GM23248 (cell line): ENCODE results near the gene SPRR1A. TPM values are rescaled to one million over a fixed set of nuclear protein-coding genes. Genes with fewer than 3 reads are reported as not detected.

Experiments
- DNase-seq: peaks from one replicate; pipeline ENCODE4 v3.0.0-alpha.2; 2015
- H2AFZ ChIP-seq: fragments of 200-600 bp; sonication (generic); 2 replicates; pipeline ENCODE4 v1.6.1; 2016; ENCODE audit warnings: antibody characterized with exemption
- H3F3A ChIP-seq: fragments of 200-600 bp; sonication (generic); 2 replicates; pipeline ENCODE4 v1.6.1; 2016; ENCODE audit warnings: mild to moderate bottlenecking, antibody characterized with exemption, mixed run types; ENCODE audit not compliant: insufficient read depth
- H3K27ac ChIP-seq: fragments of 200-600 bp; sonication (generic); 2 replicates; pipeline ENCODE4 v1.5.1; 2016; ENCODE audit warnings: mild to moderate bottlenecking
- H3K27me3 ChIP-seq: fragments of 200-600 bp; sonication (generic); replicated peaks from 2 replicates; pipeline ENCODE4 v1.6.1; 2016; ENCODE audit warnings: mild to moderate bottlenecking; ENCODE audit not compliant: insufficient read depth
- H3K36me3 ChIP-seq: fragments of 200-600 bp; sonication (generic); 2 replicates; pipeline ENCODE4 v1.6.1; 2016; ENCODE audit warnings: low read depth, mild to moderate bottlenecking
- H3K4me1 ChIP-seq: fragments of 200-600 bp; sonication (generic); 2 replicates; pipeline ENCODE4 v1.6.1; 2016; ENCODE audit warnings: mild to moderate bottlenecking; ENCODE audit not compliant: insufficient read depth
- H3K4me2 ChIP-seq: fragments of 200-600 bp; sonication (generic); one replicate; pipeline ENCODE4 v1.6.1; 2016; ENCODE audit warnings: mild to moderate bottlenecking; ENCODE audit not compliant: unreplicated experiment
- H3K4me3 ChIP-seq: fragments of 200-600 bp; sonication (generic); 2 replicates; pipeline ENCODE4 v1.5.1; 2016; ENCODE audit warnings: mild to moderate bottlenecking
- H3K79me2 ChIP-seq: fragments of 200-600 bp; sonication (generic); 2 replicates; pipeline ENCODE4 v1.6.1; 2016; ENCODE audit warnings: mild to moderate bottlenecking; ENCODE audit not compliant: insufficient read depth
- H3K9ac ChIP-seq: fragments of 200-600 bp; sonication (generic); 2 replicates; pipeline ENCODE4 v1.6.1; 2016; ENCODE audit warnings: mild to moderate bottlenecking
- H3K9me2 ChIP-seq: fragments of 200-600 bp; sonication (generic); 2 replicates; pipeline ENCODE4 v1.6.1; 2016; ENCODE audit warnings: mixed run types, mild to moderate bottlenecking, moderate library complexity; ENCODE audit not compliant: insufficient read depth
- H3K9me3 ChIP-seq: fragments of 200-600 bp; sonication (generic); one replicate; pipeline ENCODE4 v1.6.1; 2017; ENCODE audit warnings: low read depth
- H4K20me1 ChIP-seq: fragments of 200-600 bp; sonication (generic); 2 replicates; pipeline ENCODE4 v1.6.0; 2016; ENCODE audit not compliant: insufficient read depth
- EZH2 ChIP-seq: fragments of 200-600 bp; sonication (generic); IDR thresholded peaks from 2 replicates; pipeline ENCODE4 v1.6.1; 2018; ENCODE audit warnings: antibody characterized with exemption, mild to moderate bottlenecking; ENCODE audit not compliant: insufficient read depth, poor library complexity, severe bottlenecking
- EZH2phosphoT487 ChIP-seq: fragments of 200-600 bp; sonication (generic); IDR thresholded peaks from 2 replicates; pipeline ENCODE4 v1.6.1; 2018; ENCODE audit warnings: antibody characterized with exemption, moderate library complexity, mild to moderate bottlenecking, low read depth; ENCODE audit not compliant: insufficient read depth
- WGBS, 2 experiments: methylation state at CpG; one replicate each; pipeline ENCODE4 v1.1.6; 2015 to 2017; ENCODE audit warnings: low lambda C conversion rate in 2 of 2, low coverage in 1 of 2; ENCODE audit errors: missing lambda C conversion rate in 2 of 2; 5-methylcytosine and 5-hydroxymethylcytosine counted together
- in situ Hi-C: fragments of 300-500 bp; cut with MboI; formaldehyde crosslinking; loops from 2 replicates; pipeline ENCODE4 v1.15.0; 2020
- polyA plus RNA-seq: library from polyadenylated mRNA; unstranded; fragments of >200 nt; fragmentation: Nextera tagmentation; extraction: Ambion mirVana; gene quantifications from 2 replicates; pipeline ENCODE4 v1.2.1, GENCODE V29; 2016
- total RNA-seq: library from RNA; depleted of rRNA; stranded (reverse); fragments of >200 nt; shearing (Covaris generic); gene quantifications from 2 replicates; pipeline ENCODE4 v1.2.3, GENCODE V29; 2014; rRNA removed

The SPRR1A gene
- total RNA-seq (not detected in 2 replicates), polyA plus RNA-seq (not detected in 2 replicates)

DNA sequence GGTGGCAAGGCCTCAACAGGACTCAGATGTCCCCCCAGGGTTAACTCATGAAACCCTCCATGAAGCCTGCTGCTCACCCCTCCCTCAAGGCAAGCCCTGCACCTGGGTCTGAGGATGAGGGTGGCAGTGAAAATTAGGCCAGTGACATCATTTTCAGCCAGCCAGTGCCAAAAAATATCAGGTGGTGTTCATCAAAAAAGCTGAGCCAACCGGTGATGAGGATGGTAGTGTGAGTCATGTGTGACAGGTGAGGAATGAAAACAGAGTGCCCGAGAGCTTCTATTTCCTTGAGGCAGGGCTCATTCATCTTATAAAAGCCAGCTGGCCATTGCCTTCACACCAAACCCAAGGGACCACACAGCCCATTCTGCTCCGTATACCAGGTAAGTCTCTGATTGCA lies at the start of gene SPRR1A:
Gene SPRR1A (plus strand): TSS at position 339 of the 400 bp plus-strand sequence. CDS start 1,150 bp downstream, outside the sequence.
- Histone ChIP-seq H2AFZ (no peak within 1 kb of the TSS), H3K9me3 (no peaks in the 10 kb centered on the region), H3F3A (no peaks in the 10 kb centered on the region), H3K9ac (no peak within 1 kb of the TSS), H3K9me2 (no peaks in the 10 kb centered on the region), H3K4me3 (no peak within 1 kb of the TSS), H4K20me1 (no peaks in the 10 kb centered on the region), H3K27me3 (peaks cover 10% of the 10 kb centered on the region), H3K4me2 (no peak within 1 kb of the TSS), H3K79me2 (no peaks in the 10 kb centered on the region), H3K36me3 (no peaks in the 10 kb centered on the region), H3K27ac (no peak within 1 kb of the TSS), H3K4me1 (no peaks in the 10 kb centered on the region)
- no peak for TF ChIP-seq EZH2
- TF ChIP-seq EZH2phosphoT487 = no peak
- WGBS, 2 experiments = 50 to 52% methylated on average over 3 of the region's 3 CpGs
- no peak for DNase-seq
- in situ Hi-C loops = no loop called here

DNA sequence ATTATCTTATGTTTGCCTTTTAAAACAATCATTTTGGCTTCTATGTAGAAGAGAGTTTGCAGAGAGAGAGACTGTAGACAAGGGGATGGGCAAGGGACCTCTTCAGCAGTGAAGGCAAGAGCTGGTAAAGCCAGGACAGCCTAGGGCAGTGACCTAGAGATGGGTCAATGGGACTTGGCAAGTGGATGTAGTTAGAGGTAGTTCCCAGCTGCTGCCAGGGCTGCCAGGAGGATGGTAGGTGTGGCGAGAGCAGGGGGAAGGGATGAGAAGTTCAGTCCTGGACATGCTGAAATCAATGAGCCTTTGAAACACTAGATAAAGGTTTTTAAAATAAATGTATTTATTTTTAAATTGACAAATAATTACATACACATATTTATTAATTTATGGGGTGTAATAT lies 43.3 kb upstream of the SPRR1A start:
- no peak overlapping the region for H3K27ac ChIP-seq
- no peak for DNase-seq
- H3F3A ChIP-seq = no peaks in the 10 kb centered on the region
- no peak overlapping the region for H3K9ac ChIP-seq
- in situ Hi-C loops = no loop called here
- H3K9me2 ChIP-seq = no peaks in the 10 kb centered on the region
- H3K9me3 ChIP-seq = no peaks in the 10 kb centered on the region
- WGBS, 2 experiments = 19 to 27% methylated on average over 1 of the region's 1 CpG
- no peaks in the 10 kb centered on the region for H3K4me1 ChIP-seq
- TF ChIP-seq EZH2phosphoT487 = no peak
- TF ChIP-seq EZH2 = no peak
- H3K4me2 ChIP-seq = no peak overlapping the region
- no peaks in the 10 kb centered on the region for H3K36me3 ChIP-seq
- H4K20me1 ChIP-seq = no peaks in the 10 kb centered on the region
- H2AFZ ChIP-seq = no peak overlapping the region
- H3K4me3 ChIP-seq = no peak overlapping the region
- H3K27me3 ChIP-seq = no peaks in the 10 kb centered on the region
- no peaks in the 10 kb centered on the region for H3K79me2 ChIP-seq

DNA sequence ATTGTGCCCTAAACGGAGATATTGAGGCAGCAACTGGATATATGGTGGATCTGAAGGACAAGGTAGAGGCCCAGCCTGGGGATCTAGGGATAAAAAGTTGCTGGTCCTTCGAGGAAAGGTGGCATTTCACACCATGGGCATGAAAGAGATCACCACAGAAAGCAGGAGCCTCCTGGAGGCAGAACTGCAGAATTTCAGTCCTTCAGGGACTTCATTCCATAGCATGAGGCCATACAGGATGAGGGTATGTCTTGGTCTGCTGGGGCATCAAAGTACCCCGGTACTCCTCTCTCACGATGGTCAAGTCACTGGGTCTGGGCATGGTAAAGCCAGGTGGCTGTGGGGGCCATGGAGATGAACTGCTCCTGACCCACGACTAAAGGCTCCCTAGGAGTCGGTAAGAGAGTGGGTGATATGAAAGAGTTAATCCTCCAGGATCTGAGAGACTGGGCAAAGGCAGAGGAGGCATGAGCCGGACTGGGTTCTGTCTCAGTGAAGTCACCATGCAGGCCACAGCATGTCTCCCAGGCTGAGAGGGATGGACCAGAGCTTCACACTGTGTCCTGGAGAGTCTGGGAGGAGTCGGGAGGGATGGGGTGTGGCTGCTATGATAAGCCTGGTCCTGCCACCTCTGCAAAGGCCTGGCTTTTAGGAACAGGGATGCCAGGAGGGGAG lies 42.7 kb upstream of the SPRR1A start:
- no peaks in the 10 kb centered on the region for H3K9me3 ChIP-seq
- H3K9me2 ChIP-seq = no peaks in the 10 kb centered on the region
- H3K79me2 ChIP-seq = no peaks in the 10 kb centered on the region
- H4K20me1 ChIP-seq = no peaks in the 10 kb centered on the region
- H3K9ac ChIP-seq = no peak overlapping the region
- WGBS, 2 experiments = 23 to 35% methylated on average over 8 of the region's 8 CpGs
- no peak overlapping the region for H3K4me3 ChIP-seq
- H3K4me2 ChIP-seq = no peak overlapping the region
- H3K36me3 ChIP-seq = no peaks in the 10 kb centered on the region
- no peaks in the 10 kb centered on the region for H3F3A ChIP-seq
- H2AFZ ChIP-seq = no peak overlapping the region
- no peak overlapping the region for H3K27ac ChIP-seq
- TF ChIP-seq EZH2 (no peak), EZH2phosphoT487 (no peak)
- no peak for DNase-seq
- in situ Hi-C loops = no loop called here
- no peaks in the 10 kb centered on the region for H3K4me1 ChIP-seq
- H3K27me3 ChIP-seq = no peaks in the 10 kb centered on the region

DNA sequence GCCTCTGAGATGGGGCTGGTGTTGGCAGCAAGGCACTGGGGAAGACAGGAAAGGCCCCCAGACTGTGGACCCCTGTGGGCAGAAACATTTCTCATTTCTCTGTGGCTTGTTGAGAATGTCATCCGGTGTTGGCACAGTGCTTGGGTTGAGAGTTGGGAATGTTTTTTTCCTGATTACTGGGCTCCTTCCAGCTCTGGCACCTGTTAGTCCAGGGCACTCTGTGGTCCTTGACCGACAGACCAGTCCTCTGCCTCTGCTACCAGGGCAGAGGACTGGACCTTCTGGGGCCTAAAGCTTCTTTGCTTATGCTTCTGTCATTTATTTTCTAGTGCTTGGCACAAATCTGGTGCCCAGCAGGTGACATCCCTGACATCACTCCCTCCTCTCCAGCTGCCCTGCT lies 41.7 kb upstream of the SPRR1A start:
- H3K9me2 ChIP-seq = no peaks in the 10 kb centered on the region
- no peak overlapping the region for H3K4me3 ChIP-seq
- TF ChIP-seq EZH2 = no peak
- TF ChIP-seq EZH2phosphoT487 = no peak
- in situ Hi-C loops = no loop called here
- 32 to 37% methylated on average over 2 of the region's 2 CpGs for WGBS, 2 experiments
- no peak overlapping the region for H3K27ac ChIP-seq
- DNase-seq = no peak
- no peaks in the 10 kb centered on the region for H3K4me1 ChIP-seq
- no peaks in the 10 kb centered on the region for H4K20me1 ChIP-seq
- no peaks in the 10 kb centered on the region for H3K9me3 ChIP-seq
- H3K27me3 ChIP-seq = 0 out of 2 replicates have a peak, but pooled peaks cover under 1% of the 10 kb centered on the region
- no peak overlapping the region for H2AFZ ChIP-seq
- no peaks in the 10 kb centered on the region for H3K79me2 ChIP-seq
- no peak overlapping the region for H3K4me2 ChIP-seq
- H3K9ac ChIP-seq = no peak overlapping the region
- H3F3A ChIP-seq = no peaks in the 10 kb centered on the region
- no peaks in the 10 kb centered on the region for H3K36me3 ChIP-seq

GRCh38 chr1:152946248-152946647 lies 37.6 kb upstream of the SPRR1A start:
- peak; percentile 10 for DNase-seq
- Histone ChIP-seq H3K9ac (no peak overlapping the region), H3F3A (no peaks in the 10 kb centered on the region), H2AFZ (no peak overlapping the region), H3K27me3 (peaks cover 8% of the 10 kb centered on the region; the same call in 1 of the 2 replicates), H3K79me2 (no peaks in the 10 kb centered on the region), H3K4me2 (no peak overlapping the region), H3K4me1 (no peaks in the 10 kb centered on the region), H3K36me3 (no peaks in the 10 kb centered on the region), H3K4me3 (no peak overlapping the region), H4K20me1 (no peaks in the 10 kb centered on the region), H3K9me3 (no peaks in the 10 kb centered on the region), H3K27ac (no peak overlapping the region), H3K9me2 (no peaks in the 10 kb centered on the region)
- WGBS, 2 experiments = 36 to 40% methylated on average over 3 of the region's 3 CpGs
- TF ChIP-seq EZH2 = no peak
- TF ChIP-seq EZH2phosphoT487 = no peak
- in situ Hi-C loops = no loop called here
